ES-I3 (cell line): ENCODE data around the gene PLEKHG5.
A peak's percentile ranks its signal among the peaks of the same experiment; 100 is the strongest.
"Not testable (repeated sequence)": the region's sequence is repeated elsewhere in the genome, so short reads cannot be mapped to it uniquely, and the experiment has no call there.

ENCODE experiments used
- H3K36me3 ChIP-seq: 2 replicates; pipeline ENCODE4 v1.6.1; 2013; ENCODE audit warnings: mild to moderate bottlenecking, low read length, control low read depth, moderate library complexity; ENCODE audit not compliant: insufficient read depth
- H3K4me1 ChIP-seq: 2 replicates; pipeline ENCODE4 v1.6.1; 2013; ENCODE audit warnings: mild to moderate bottlenecking, control low read depth, low read length; ENCODE audit not compliant: insufficient read depth
- H3K9ac ChIP-seq: 2 replicates; pipeline ENCODE4 v1.6.1; 2013; ENCODE audit warnings: low read depth, mild to moderate bottlenecking, low read length, moderate library complexity
- H3K9me3 ChIP-seq: 2 replicates; pipeline ENCODE4 v1.6.1; 2013; ENCODE audit warnings: mild to moderate bottlenecking, low read length, moderate library complexity; ENCODE audit not compliant: control insufficient read depth, insufficient read depth

Gene PLEKHG5

GRCh38 chr1:6450005-6450450 is 41.4 kb downstream of the PLEKHG5 start:
- Histone ChIP-seq H3K9me3 (no peaks in the 10 kb centered on the region), H3K36me3 (no peaks in the 10 kb centered on the region), H3K4me1 (peaks cover 13% of the 10 kb centered on the region; the same call in 1 of the 2 replicates), H3K9ac (no peak overlapping the region)

- Histone ChIP-seq H3K9ac (peak overlapping the region; percentile 45), H3K4me1 (peaks cover 13% of the 10 kb centered on the region; the same call in 1 of the 2 replicates), H3K36me3 (no peaks in the 10 kb centered on the region), H3K9me3 (no peaks in the 10 kb centered on the region)
Measured at GRCh38 chr1:6448749-6449631, 42.5 kb downstream of the PLEKHG5 start.

DNA sequence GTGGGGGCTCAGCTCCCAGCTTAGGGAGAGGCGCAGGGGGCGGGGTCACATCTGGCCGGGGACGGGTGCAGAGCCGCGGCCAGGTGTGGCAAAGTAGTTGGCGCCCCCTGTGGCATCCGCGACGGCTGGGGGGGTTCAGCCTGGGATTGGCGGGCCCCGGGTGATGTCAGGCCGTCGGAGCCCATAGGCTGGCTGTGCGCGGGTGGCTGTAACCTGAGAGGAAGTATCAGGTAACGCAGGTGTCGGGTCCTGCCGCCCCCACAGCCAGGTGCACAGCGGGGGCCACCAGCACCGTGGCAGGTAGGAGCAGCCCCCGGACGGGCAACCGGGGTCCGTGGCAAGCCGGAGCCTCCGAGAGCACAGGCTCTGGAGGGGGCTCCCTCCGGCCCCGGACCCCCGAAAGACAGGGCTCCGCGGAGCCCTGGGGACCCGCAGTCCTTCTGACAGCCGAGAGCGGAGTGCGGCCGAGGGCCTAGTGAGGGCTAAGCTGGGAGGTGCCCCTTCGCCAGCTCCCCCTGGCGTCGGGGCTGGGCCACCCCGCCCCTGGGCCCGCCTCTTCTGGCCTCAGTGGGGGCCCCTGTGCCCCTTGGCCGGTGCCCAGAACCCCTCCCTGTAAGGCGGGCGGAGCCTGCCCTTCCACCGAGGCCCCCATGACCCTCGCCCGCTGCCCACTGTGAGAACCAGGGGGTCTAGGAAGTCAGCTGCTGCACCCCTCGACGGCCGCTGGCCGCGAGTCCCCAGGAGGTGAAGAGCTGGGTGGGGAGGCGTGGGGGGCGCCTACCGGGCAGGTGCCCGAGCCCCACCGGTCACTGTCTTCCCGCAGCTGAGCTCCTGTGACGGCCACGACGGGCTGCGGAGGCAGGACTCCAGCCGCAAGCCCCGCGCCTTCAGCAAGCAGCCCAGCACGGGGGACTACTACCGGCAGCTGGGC is 43.4 kb downstream of the PLEKHG5 start:
- Histone ChIP-seq H3K9me3 (no peaks in the 10 kb centered on the region), H3K9ac (peak overlapping the region; percentile 45), H3K36me3 (no peaks in the 10 kb centered on the region), H3K4me1 (peaks cover 13% of the 10 kb centered on the region; the same call in 1 of the 2 replicates)

GRCh38 chr1:6447016-6447817 is 44.2 kb downstream of the PLEKHG5 start:
- peaks cover 13% of the 10 kb centered on the region; the same call in 1 of the 2 replicates for H3K4me1 ChIP-seq
- peak overlapping the region; percentile 45 for H3K9ac ChIP-seq
- no peaks in the 10 kb centered on the region for H3K36me3 ChIP-seq

DNA sequence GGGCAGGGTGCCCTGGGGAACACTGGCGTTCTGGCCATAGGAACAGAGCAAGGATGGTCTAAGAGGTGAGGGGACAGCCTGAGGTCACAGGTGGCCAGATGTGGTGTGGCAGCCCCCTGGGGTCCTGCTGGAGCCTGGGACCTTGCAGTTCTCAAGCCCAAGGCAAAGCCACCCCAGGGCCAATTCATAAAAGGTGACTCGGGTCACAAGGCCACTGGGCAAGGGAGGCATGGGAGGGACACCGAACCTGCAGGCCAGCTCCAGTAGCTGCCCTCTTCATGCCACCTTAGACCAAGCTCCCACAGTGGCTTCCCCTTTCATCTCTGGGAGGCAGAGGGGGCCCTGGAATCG is 44.8 kb downstream of the PLEKHG5 start:
- no peaks in the 10 kb centered on the region for H3K9me3 ChIP-seq
- peaks cover 13% of the 10 kb centered on the region; the same call in 1 of the 2 replicates for H3K4me1 ChIP-seq
- no peaks in the 10 kb centered on the region for H3K36me3 ChIP-seq
- H3K9ac ChIP-seq, result peak overlapping the region; percentile 45; the same call in 1 of the 2 replicates

More at GRCh38 chr1:6447016-6447817, 44.2 kb downstream of the PLEKHG5 start:
- no peaks in the 10 kb centered on the region for H3K9me3 ChIP-seq

DNA sequence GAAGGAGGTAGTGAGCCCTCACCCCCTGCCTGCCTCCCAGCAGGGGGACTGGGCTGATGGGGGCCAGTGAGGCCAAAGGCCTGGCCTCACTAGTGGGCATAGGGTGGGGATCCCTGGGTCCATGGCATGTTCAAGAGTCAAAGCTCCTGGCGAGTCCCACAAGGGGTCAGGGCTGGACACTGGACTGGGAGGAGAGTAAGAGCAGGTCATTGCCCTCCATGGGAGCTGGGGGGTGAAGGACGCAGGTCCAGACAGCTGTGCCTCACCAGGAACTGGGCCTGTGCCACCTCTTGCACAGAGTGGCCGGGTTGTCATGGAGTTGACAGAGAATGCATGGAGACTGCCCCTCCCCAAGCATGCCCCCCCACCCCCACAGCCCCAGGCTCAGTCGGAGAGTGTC is 45.5 kb downstream of the PLEKHG5 start:
- H3K9me3 ChIP-seq, H3K36me3 ChIP-seq, H3K9ac ChIP-seq: not testable (repeated sequence)
- peaks cover 13% of the 10 kb centered on the region; the same call in 1 of the 2 replicates for H3K4me1 ChIP-seq

- H3K36me3 ChIP-seq, result no peaks in the 10 kb centered on the region
- H3K4me1 ChIP-seq, result peaks cover 13% of the 10 kb centered on the region; the same call in 1 of the 2 replicates
Measured at GRCh38 chr1:6445062-6445763, 46.3 kb downstream of the PLEKHG5 start.

DNA sequence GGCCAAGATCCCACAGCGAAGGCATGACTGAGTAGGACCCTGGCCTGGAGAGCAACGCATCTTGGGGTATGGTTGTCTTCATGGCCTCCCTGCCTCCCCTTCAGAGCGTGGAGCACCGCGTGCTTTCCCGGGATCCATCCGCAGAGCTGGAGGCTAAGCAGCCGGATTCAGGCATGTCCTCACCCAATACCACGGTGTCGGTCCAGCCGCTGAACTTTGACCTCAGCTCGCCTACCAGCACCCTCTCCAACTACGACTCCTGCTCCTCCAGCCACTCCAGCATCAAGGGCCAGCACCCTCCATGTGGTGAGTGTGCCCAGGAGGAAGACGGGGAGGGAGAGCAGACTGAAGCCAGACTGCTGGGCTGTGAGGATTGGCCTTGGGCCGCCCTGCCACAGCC is 47.1 kb downstream of the PLEKHG5 start:
- H3K9ac ChIP-seq, result no peak overlapping the region

More at GRCh38 chr1:6445062-6445763, 46.3 kb downstream of the PLEKHG5 start:
- Histone ChIP-seq H3K9ac (no peak overlapping the region), H3K9me3 (no peaks in the 10 kb centered on the region)

DNA sequence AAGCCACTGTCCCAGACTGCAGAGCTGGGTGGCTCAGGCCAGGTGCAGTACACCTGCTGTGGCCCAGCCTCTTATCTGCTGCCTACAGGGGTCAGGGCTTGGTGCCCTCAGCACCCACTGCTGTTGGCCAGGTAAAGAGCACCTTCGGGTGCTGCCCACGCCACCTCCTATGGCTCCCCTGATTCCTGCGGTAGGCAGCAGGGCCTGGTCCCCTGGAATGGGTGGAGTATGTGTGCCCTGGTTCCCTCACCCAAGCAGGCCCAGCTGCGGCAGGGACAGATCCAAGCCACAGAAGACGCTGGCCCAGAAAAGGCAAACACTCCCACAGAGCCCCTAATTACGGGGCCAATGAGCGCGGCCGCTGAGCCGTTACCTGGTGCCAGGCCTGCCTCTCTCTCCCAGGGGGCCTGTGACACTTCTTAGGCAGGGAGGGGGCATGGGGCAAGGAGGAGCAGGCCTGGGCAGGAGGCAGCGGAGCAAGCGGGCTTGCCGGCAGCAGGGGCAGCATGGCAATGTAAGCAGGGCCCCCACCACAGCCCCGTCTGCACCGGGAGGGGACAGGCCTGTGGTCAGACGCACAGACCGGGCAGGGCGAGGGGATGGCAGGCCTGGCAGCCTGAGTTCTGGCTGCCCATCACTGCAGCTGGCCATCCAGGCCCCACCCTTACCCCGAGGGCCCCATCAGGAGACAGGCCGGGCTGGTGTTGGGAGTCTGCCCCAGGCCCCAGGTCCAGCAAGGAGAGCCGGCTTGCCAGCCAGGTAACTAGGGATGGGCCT is 47.9 kb downstream of the PLEKHG5 start:
- no peaks in the 10 kb centered on the region for H3K9me3 ChIP-seq
- peaks cover 5% of the 10 kb centered on the region; the same call in 1 of the 2 replicates for H3K4me1 ChIP-seq
- no peaks in the 10 kb centered on the region for H3K36me3 ChIP-seq
- no peak overlapping the region for H3K9ac ChIP-seq

More for the DNA sequence above, 47.1 kb downstream of the PLEKHG5 start:
- Histone ChIP-seq H3K36me3 (no peaks in the 10 kb centered on the region), H3K9me3 (no peaks in the 10 kb centered on the region), H3K4me1 (peaks cover 6% of the 10 kb centered on the region; the same call in 1 of the 2 replicates)

- Histone ChIP-seq H3K9me3 (no peaks in the 10 kb centered on the region), H3K9ac (no peak overlapping the region), H3K4me1 (peaks cover 2% of the 10 kb centered on the region; the same call in 1 of the 2 replicates), H3K36me3 (no peaks in the 10 kb centered on the region)
Measured at GRCh38 chr1:6441586-6441985, 49.9 kb downstream of the PLEKHG5 start.

GRCh38 chr1:6440198-6441126 is 51.0 kb downstream of the PLEKHG5 start:
- no peaks in the 10 kb centered on the region for H3K9me3 ChIP-seq
- no peaks in the 10 kb centered on the region for H3K4me1 ChIP-seq
- peak overlapping the region; percentile 47; the same call in 1 of the 2 replicates for H3K9ac ChIP-seq
- no peaks in the 10 kb centered on the region for H3K36me3 ChIP-seq

- Histone ChIP-seq H3K9me3 (no peaks in the 10 kb centered on the region), H3K9ac (no peak overlapping the region), H3K4me1 (no peaks in the 10 kb centered on the region), H3K36me3 (no peaks in the 10 kb centered on the region)
Measured at GRCh38 chr1:6438047-6438525, 53.4 kb downstream of the PLEKHG5 start.
